Fibroblast of villous mesenchyme (primary cell): Measurements from ENCODE around the gene NELL1. TPM values are rescaled to one million over a fixed set of nuclear protein-coding genes. Genes with fewer than 3 reads are reported as not detected.

ENCODE experiments used
- DNase-seq: peaks from one replicate; pipeline ENCODE4 v3.0.0-alpha.2; 2010; ENCODE audit warnings: low read depth
- H3K4me3 ChIP-seq: 2 replicates; pipeline ENCODE4 v1.5.1; 2011; ENCODE audit warnings: low read depth, mild to moderate bottlenecking, low read length
- total RNA-seq: library from RNA; depleted of rRNA; stranded (reverse); fragments of >200 nt; gene quantifications from 2 replicates; pipeline ENCODE4 v1.2.3, GENCODE V29; 2012
- TF ChIP-seq, protein P1 (sequence below): IDR thresholded peaks from 2 replicates; pipeline ENCODE4 v1.5.1; 2012; ENCODE audit warnings: low read depth, mild to moderate bottlenecking, low read length; ENCODE audit not compliant: insufficient read depth

Gene NELL1
- total RNA-seq, 1 donor, result not detected

GRCh38 chr11:21552911-21553310, 883.5 kb downstream of the NELL1 start:
- TF ChIP-seq, protein P1, sequence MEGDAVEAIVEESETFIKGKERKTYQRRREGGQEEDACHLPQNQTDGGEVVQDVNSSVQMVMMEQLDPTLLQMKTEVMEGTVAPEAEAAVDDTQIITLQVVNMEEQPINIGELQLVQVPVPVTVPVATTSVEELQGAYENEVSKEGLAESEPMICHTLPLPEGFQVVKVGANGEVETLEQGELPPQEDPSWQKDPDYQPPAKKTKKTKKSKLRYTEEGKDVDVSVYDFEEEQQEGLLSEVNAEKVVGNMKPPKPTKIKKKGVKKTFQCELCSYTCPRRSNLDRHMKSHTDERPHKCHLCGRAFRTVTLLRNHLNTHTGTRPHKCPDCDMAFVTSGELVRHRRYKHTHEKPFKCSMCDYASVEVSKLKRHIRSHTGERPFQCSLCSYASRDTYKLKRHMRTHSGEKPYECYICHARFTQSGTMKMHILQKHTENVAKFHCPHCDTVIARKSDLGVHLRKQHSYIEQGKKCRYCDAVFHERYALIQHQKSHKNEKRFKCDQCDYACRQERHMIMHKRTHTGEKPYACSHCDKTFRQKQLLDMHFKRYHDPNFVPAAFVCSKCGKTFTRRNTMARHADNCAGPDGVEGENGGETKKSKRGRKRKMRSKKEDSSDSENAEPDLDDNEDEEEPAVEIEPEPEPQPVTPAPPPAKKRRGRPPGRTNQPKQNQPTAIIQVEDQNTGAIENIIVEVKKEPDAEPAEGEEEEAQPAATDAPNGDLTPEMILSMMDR, result no peak
- H3K4me3 ChIP-seq, result no peak overlapping the region
- DNase-seq, result peak; percentile 3

- TF ChIP-seq, protein P1, result no peak
- no peak for DNase-seq
- no peak overlapping the region for H3K4me3 ChIP-seq
Observed at GRCh38 chr11:21553795-21554194, 884.4 kb downstream of the NELL1 start.

GRCh38 chr11:21554284-21554683, 884.9 kb downstream of the NELL1 start:
- H3K4me3 ChIP-seq, result no peak overlapping the region
- no peak for DNase-seq
- TF ChIP-seq, protein P1, result no peak

DNA sequence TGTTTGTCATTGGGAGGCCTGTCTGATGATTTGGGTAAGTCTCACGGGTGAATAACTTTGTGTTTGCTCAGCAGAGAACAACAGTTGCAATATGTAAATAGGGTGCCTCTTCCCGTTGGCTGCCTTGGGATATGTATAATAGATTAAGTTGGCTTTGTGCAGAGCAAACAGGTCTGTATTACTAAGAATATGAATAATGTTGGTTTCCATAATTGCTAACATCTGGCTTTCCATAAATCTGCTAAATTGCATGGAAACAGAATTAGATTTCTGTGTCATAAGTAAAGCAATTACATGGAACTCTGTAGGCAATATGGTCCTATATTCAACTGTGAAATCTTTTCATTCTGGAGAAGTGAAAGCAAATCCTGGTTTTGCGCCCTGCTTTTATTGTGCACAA, 887.5 kb downstream of the NELL1 start:
- H3K4me3 ChIP-seq, result no peak overlapping the region
- DNase-seq, result no peak
- TF ChIP-seq, protein P1, result no peak

- DNase-seq, result no peak
- TF ChIP-seq, protein P1, result no peak
- no peak overlapping the region for H3K4me3 ChIP-seq
Observed at GRCh38 chr11:21560466-21560975, 891.1 kb downstream of the NELL1 start.

- TF ChIP-seq, protein P1, result no peak
- no peak for DNase-seq
- no peak overlapping the region for H3K4me3 ChIP-seq
Observed at GRCh38 chr11:21561581-21561980, 892.2 kb downstream of the NELL1 start.

DNA sequence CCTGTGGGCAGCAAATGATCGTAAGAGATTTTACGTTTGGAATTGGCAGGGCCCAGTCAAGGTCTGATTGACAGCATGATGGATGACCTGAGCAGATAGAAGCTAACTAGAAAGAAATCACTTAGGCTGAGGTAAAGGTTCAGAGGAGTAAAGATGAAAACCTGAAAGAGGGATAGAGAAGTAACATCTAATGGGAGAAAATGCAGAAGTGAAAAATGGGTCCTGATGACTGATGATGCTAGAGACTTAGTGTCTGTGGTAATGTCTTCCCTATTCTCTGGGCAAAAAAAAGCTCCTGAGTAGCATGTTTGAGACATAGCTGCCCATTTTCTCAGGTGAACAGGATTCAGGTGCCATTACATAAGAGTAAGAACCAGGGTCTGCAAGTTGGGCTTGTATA, 894.7 kb downstream of the NELL1 start:
- TF ChIP-seq, protein P1, result no peak
- H3K4me3 ChIP-seq, result no peak overlapping the region
- DNase-seq, result no peak
